ENCODE results near the gene TAAR2.
"Not testable (repeated sequence)": the region's sequence is repeated elsewhere in the genome, so short reads cannot be mapped to it uniquely, and the experiment has no call there.

TAAR2 gene

DNA sequence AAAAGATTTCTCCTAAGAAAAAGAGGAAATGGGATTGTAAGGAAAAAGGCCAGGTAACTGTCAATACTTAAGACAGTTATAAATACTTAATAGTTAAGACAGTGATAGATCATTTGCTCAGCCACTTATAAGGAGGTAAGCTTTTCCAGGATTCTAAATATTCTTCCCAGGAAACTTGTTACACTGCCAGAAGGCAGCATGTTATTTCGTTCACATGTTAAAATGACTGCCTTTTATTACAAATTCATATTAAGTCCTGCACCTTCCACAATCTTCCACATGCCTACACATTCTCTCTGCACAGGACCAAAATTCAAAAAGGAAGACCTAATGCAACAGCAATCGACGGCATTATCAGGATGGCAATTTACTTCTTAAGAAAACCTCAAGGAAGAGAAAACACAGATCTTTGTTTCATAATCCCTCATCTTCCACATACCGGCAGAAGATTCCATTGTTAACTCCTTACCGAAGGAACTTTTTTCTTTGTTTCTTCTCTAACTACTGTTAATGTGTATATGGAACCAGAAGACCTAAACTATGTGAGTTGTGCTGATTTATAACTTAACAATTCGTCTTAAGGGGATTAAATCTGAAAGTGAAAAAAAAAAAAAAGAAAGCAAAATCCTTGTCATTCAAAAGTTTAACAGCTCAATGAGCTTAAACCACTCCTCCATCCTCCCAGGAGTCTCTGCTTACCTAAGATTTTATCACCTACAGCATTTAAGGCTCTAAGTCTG lies 799 bp downstream of the TAAR2 start:
- intact Hi-C loops (cut with DNase I) = no loop called here
- DNase-seq = no peak

DNA sequence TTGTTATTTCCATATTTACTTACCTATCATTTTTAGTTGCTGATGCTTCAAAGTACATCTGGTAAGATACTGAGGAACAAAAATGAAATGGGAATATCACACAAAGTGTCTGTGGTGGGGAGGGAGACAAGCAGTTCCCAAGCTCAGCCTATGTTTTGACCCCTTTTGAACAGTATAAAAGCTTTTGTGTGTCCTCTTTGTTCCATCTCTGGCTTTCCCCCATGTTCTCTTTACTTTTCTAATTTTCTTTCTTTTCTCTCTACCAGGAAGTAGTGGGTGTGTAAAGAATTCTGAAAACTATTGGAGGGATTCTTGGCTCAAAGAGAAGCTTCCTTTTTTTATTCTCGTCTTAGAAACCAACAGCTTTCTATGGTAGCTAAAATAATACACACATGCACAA lies 7.4 kb downstream of the TAAR2 start:
- intact Hi-C loops (cut with DNase I) = no loop called here
- no peak for DNase-seq

DNA sequence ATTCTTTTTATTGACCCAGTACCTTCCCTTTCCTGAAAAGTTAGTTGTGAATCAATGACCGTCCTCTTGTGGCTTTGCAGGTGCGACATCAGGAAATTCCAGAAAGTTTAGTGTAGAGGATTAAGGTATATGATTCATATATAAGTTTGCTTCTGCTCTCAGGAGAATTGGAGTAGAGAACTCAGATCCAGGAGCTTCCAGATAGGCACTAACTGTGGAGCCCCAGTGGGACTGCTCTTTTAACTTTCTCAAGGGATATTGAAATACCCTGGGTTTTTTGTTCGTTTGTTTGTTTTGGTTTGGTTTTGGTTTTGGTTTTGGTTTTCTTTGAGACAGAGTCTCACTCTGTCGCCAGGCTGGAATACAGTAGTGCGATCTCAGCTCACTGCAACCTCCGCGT lies 9.5 kb downstream of the TAAR2 start:
- no peak for DNase-seq
- intact Hi-C loops (cut with DNase I) = no loop called here

DNA sequence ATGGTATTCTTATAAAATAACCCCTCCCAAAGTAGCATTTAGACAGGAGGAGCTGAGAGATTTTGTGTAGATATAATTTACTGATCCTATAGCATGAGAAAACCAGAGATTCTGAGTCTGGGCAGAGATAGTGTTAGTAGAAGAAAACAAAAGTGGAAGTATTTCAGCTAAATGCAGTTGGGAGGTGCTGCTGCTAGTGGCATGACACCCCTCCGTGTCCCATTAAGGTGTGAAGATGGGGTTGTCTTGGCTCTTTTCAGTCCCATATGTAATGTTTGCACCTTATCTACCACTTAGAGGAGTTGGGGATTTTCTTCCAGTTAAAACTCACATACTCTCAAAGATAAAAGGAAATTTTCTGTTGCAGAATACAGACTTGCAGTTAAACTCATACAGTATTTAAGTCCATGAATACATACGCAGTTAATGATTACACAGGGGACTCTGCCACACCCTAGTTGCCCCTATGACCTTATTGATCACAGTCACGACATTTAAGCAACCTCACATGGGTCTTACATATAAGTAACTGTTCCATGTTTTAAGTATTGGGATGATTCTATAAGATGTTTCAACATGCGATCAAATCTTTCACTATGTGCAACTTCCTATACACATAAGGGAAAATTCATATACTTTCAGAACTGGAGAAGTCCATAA lies 11.5 kb downstream of the TAAR2 start:
- no peak for DNase-seq
- intact Hi-C loops (cut with DNase I) = no loop called here

DNA sequence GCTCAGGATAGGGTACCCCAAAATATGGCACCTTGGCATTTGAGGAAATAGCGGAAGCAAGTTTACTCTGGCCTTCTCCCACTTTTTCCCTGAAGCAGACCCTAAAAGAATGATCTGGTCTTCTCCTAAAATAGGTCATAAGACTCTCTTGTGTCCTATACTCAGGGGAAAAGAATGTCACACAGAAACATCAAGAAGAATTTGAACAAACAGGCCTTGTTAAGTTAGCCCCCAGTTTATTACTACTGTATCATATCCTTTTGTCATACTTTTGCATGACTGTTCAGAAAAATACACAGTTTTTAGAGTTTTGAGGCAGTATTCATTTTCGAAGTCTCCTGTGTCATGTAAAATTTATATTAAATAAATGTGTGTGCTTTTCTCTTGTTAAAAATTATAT lies 12.5 kb downstream of the TAAR2 start:
- no peak for DNase-seq
- intact Hi-C loops (cut with DNase I) = no loop called here

DNA sequence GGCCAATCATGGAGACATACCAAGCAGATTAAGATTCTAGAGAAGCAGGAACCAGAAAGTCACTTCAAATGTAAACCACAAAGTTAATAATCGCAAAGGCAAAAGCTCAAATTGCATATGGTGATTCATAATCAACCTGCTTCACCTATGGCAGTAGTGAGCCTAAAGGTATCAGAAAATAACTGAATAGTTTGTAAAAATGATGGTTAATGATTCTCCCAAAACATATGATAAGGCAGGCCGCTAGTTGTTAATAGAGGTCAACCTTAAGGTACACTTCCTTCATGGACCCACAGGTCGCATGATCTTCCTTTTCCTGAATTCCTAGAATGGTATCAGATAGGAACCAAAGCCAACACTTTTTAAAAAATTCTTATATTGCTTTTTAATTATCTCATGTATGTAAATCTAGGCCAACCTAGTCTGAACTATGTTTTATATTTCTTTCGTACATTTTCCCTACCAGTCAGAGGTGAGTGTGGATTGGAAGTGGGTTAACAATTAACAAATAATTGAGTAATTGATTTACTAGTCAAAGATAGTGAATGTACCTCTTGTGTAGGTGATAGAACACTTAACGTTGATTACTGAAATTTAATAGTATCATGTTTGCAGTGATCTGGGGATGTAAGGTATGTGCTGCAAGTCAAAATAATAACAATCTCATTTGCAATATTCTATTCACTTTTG lies 16.4 kb downstream of the TAAR2 start:
- DNase-seq = no peak
- intact Hi-C loops (cut with DNase I) = no loop called here

DNA sequence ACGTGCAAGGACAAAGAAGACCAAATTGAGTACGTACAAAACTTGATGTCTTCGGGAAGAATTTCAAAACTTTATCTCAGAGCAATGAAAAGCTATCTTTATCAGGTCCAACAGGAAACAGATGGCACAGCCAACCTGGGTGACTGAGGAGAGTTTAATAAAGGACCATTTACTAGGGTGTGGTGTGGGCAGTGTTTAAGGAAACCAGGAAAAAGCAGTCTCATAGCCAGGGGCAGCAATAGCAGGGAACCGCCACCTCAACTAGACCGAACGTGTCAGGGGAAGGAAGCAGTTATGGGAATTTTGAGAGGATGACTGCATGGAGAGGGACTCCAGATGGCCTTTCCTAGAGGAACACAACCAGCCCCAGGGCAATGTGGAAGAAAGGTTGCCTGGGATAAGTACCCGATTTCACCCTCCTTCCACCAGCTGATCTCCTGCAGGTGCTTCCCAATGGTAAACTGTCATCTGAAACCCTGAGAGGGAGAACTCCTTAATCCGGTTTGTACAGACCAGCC lies 19.4 kb downstream of the TAAR2 start:
- no peak for DNase-seq
- intact Hi-C loops (cut with DNase I) = no loop called here

DNA sequence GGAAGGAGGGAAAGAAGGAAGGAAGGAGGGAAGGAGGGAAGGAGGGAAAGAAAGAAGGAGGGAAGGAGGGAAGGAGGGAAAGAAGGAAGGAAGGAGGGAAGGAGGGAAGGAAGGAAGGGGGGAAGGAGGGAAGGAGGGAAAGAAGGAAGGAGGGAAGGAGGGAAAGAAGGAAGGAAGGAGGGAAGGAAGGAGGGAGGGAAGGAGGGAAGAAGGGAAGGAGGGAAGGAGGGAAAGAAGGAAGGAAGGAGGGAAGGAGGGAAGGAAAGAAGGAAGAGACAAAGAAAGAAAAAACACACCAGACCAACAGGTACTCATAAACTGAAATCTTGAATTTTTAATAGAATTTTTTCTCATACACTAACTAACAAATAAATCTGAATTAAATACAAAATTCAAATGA lies 23.2 kb downstream of the TAAR2 start:
- intact Hi-C loops (cut with DNase I); DNase-seq: not testable (repeated sequence)

DNA sequence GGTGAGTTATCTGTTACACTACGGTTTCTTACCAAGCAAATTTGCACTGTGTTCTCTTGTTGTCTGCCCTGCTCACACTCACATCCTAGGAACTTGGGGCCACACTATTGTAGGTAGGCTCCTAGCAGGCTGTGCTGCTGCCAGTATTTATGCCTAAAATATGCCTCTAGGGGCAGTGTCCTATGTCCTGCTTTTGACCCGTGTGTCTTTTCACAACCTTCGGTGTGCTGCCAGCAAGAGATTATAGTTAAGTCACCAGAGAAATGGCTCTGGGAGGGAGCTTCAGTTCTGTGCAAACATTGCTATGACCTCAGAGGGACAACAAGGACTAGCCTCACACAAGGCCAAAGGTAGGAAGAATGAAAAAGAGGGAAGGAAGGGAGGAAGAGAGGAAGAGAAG lies 25.6 kb downstream of the TAAR2 start:
- no peak for DNase-seq
- intact Hi-C loops (cut with DNase I) = no loop called here

DNA sequence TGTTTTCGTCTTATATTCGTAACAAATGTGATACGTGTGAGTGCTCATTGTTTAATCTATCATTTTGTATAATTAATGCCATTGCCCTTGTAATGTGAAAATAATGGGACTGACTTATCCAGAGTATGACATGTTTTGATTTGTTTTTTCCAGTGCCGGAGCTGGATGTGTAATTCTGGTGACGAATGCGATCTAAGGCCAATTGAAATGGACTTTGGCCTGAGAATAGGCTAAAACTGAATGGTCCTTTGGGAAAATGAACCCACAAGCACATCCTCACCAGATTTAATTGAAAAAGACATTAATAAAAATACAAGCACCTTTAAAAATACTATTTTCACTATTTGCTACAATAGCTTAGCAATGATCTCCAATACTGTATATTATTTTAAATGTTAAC lies 27.9 kb downstream of the TAAR2 start:
- DNase-seq = no peak
- intact Hi-C loops (cut with DNase I) = no loop called here

DNA sequence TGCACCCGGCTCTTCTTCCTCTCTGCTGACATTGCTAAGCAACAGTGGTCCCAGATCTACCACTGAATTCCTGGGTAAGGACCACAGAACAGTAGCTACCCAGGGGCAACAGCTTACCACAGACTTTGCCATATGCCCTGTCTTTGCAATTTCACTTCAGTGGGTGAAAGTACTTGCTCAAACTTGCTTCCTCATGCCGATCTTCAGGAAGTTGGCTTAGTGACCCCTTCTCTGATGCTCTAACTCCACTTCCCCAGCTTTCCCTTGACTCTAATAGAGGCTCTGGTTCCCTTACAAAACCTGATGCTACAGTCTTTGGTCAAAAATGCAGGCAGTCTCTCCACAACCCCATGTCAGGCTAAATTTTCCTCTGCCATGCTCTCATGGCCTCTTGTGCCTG lies 31.2 kb downstream of the TAAR2 start:
- no peak for DNase-seq
- intact Hi-C loops (cut with DNase I) = no loop called here

DNA sequence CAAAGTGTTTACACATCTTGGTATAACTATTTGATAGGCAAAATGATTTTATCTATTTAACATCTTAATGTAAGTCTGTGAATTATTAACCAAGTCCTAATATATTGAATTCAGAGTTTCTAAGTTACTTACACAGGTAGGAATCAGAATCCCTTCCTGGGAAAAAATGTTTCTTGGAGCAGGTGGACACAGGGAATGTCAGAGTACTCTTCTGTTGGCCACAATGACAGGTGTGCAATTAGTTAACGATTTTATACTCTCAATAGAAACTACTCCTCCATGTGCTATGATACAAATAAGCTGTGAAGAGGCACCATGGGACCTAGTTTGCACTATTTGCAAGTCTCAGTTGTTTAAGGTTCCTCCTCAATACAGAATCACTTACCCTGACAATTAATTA lies 33.7 kb downstream of the TAAR2 start:
- DNase-seq = no peak
- intact Hi-C loops (cut with DNase I) = no loop called here

DNA sequence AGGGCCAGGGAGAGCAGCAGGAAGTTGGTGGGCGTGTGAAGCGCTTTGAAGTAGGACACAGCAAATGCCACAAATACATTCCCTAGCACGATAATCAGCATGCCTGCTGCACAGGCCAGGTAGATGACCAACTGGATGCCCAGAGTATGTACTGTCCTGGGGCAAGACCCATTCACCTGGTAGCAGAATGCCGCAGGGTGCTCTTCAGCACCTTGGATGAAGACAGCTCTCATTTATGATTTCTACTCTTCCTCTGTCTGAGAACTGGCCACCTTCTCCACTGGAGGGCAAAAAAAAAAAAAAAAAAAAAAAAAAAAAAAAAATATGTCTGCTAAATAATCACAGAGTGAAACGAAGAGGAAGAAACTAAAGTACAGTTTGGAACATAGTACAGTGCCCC lies 34.6 kb downstream of the TAAR2 start, which contains the start of gene TAAR5:
Gene TAAR5 (minus strand): TSS at position 288 of the 400 bp plus-strand sequence. CDS start 55 bp downstream, at position 233.
- DNase-seq = no peak
- intact Hi-C loops (cut with DNase I) = no loop called here

DNA sequence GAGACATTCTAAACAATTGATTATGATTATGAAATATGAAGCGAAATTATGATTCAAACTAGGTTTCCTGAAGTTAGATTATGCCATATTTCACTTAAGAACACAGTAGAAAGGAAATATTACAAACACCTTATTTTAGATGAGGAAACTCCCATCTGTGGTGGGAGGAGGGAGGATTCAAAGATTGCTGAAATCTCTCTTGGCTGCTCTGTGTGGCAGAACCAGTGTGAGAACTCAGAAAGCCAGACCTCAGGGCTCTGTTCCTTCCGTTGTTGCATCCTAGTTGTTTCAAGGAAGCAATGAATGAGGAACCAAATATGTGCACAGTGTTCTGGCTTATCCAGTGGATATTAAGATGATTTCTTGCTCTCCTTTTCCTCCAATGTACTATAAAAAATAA lies 36.7 kb downstream of the TAAR2 start:
- no peak for DNase-seq
- intact Hi-C loops (cut with DNase I) = no loop called here

DNA sequence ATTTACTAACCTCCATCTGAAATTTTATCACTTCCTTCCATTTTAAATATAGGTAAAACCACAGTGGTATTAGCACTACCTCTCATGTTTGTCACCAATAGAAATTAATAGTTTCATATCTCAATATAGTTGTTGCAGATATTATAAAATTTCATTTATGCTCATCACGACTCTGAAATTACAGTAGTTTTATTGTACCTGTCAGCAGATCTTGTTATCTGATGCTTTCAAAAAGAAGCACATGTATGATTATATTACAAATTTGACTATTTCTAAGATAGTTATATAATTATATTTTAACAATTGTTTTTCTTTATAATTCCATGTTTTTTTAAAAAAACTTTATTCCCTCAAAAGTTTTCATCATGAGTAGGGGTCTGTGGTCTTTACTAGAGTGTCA lies 39.4 kb downstream of the TAAR2 start:
- DNase-seq = no peak
- intact Hi-C loops (cut with DNase I) = no loop called here

DNA sequence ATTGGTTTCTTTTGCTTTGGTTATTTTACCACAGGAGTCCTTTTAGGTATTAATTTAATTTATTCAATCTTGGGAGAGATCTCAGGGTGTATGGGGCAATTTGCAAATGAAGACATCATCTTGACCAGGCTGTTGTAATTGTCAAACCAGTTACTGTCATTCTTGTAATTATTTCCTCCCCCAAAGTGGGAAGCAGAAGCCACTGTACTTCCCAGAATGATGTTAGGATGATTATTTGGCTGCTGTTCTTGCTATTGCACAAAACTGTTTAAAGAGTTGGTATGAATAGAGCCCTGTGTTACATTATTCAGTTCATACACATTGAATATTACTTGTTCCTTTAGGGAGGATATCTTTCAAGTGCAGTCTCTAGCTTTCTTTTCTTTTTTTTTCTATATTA lies 52.3 kb downstream of the TAAR2 start:
- no peak for DNase-seq
- intact Hi-C loops (cut with DNase I) = no loop called here

DNA sequence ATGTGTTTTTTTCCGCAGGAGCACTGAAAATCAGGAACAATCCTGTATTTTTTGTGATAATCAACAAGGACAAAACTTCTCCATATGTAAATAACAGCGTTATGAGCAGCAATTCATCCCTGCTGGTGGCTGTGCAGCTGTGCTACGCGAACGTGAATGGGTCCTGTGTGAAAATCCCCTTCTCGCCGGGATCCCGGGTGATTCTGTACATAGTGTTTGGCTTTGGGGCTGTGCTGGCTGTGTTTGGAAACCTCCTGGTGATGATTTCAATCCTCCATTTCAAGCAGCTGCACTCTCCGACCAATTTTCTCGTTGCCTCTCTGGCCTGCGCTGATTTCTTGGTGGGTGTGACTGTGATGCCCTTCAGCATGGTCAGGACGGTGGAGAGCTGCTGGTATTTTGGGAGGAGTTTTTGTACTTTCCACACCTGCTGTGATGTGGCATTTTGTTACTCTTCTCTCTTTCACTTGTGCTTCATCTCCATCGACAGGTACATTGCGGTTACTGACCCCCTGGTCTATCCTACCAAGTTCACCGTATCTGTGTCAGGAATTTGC lies 53.8 kb downstream of the TAAR2 start, which contains the start of gene TAAR6:
Gene TAAR6 (plus strand): TSS at position 102 of the 557 bp plus-strand sequence. CDS start 0 bp downstream, at position 102.
- intact Hi-C loops (cut with DNase I) = no loop called here
- peak; percentile 27 to 88 (median 62) for DNase-seq

DNA sequence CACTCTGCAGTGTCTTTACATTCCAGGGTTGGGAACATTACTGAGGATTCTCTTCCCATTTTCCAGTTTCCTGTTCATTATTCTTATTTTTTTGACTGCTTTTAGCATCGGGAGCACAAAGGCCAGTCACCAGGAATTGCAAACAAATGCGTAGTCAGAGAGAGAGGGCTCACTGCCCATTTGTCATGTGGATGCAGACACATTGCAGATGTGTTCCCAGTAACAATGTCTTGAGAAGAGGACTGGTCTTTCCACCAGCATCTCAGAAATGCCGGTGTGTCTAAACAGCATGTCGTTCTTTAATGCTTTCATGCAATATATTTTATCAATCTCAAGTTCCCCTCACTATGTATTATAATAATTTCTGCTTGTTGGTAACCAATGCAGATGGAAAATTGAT lies 54.9 kb downstream of the TAAR2 start:
- DNase-seq = peak; percentile 7 to 90 (median 72)
- intact Hi-C loops (cut with DNase I) = no loop called here

DNA sequence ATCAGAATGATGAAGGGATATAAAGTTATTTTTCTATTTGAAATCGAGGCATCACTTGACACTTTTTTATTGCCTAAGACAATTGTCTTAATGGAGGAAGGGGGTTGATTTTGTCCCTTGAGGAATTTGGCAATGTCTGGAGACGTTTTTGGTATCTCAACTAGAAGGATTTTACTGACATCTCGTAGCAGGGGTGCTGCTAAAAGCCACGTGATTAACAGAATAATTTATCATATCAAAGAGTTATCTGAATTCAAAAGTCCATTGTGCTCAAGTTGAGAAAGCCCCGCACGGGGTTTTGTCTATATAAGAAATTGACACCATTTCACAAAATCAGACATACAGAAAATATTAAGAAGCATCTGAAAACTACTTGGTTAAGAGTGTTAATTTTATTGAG lies 55.5 kb downstream of the TAAR2 start:
- intact Hi-C loops (cut with DNase I) = no loop called here
- DNase-seq = peak in 7 of 42 donors; percentile 5 to 31 (median 16)

DNA sequence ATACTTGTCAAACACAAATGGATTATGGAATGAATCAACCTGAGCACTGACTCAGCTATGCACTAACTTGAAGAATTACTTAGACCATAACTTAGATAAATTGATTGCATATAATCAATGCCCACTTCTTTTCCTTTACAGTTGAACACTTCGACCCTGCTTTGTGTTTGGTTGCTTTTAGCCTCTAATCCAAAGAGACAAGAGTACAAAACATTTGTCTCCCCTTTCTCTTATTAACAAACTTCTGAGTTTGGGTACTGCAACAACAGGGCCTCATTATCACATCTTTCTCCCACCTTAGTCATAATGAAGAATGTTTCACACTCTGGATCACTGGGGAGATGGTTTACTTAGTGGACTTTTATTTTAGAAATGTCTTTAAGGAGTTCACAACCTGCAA lies 56.5 kb downstream of the TAAR2 start:
- DNase-seq = no peak
- intact Hi-C loops (cut with DNase I) = no loop called here

Measured in head of caudate nucleus (tissue), 42 donors.